ENCODE data around the gene CELA3A.
"Not testable (repeated sequence)": the region's sequence is repeated elsewhere in the genome, so short reads cannot be mapped to it uniquely, and the experiment has no call there.

Gene CELA3A

GRCh38 chr1:21961799-21962198 is 39.7 kb upstream of the CELA3A start:
- TF ChIP-seq, protein P1, sequence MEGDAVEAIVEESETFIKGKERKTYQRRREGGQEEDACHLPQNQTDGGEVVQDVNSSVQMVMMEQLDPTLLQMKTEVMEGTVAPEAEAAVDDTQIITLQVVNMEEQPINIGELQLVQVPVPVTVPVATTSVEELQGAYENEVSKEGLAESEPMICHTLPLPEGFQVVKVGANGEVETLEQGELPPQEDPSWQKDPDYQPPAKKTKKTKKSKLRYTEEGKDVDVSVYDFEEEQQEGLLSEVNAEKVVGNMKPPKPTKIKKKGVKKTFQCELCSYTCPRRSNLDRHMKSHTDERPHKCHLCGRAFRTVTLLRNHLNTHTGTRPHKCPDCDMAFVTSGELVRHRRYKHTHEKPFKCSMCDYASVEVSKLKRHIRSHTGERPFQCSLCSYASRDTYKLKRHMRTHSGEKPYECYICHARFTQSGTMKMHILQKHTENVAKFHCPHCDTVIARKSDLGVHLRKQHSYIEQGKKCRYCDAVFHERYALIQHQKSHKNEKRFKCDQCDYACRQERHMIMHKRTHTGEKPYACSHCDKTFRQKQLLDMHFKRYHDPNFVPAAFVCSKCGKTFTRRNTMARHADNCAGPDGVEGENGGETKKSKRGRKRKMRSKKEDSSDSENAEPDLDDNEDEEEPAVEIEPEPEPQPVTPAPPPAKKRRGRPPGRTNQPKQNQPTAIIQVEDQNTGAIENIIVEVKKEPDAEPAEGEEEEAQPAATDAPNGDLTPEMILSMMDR (conservative IDR thresholded peaks at IDR 0.05; ENCODE audit: low read length): no peak
- TF ChIP-seq EZH2phosphoT487 (IDR thresholded peaks at IDR 0.05; ENCODE audit: borderline replicate concordance): no peak
- Histone ChIP-seq H3K9ac (ENCODE audit: low read depth, low read length, poor library complexity, severe bottlenecking) (no peak overlapping the region), H2AFZ (ENCODE audit: low read length) (no peak overlapping the region), H3K79me2 (ENCODE audit: insufficient read depth, low read length) (no peaks in the 10 kb centered on the region), H3K9me3 (ENCODE audit: insufficient read depth, low read depth, low read length) (no peaks in the 10 kb centered on the region), H3K9me2 (replicated peaks; ENCODE audit: low read depth, low read length) (no peaks in the 10 kb centered on the region), H3K36me3 (ENCODE audit: insufficient read depth, low read length) (no peaks in the 10 kb centered on the region), H4K20me1 (ENCODE audit: insufficient read depth, low read length, poor library complexity, severe bottlenecking) (no peaks in the 10 kb centered on the region), H3K4me2 (ENCODE audit: low read depth, low read length, poor library complexity, severe bottlenecking) (no peak overlapping the region), H3F3A (ENCODE audit: low read depth) (no peaks in the 10 kb centered on the region), H3K4me1 (ENCODE audit: insufficient read depth, low read length, poor library complexity, severe bottlenecking) (no peaks in the 10 kb centered on the region), H3K27me3 (ENCODE audit: insufficient read depth, low read length, poor library complexity, severe bottlenecking) (no peaks in the 10 kb centered on the region), H3K4me3 (ENCODE audit: low read length, poor library complexity, severe bottlenecking) (no peak overlapping the region)

DNA sequence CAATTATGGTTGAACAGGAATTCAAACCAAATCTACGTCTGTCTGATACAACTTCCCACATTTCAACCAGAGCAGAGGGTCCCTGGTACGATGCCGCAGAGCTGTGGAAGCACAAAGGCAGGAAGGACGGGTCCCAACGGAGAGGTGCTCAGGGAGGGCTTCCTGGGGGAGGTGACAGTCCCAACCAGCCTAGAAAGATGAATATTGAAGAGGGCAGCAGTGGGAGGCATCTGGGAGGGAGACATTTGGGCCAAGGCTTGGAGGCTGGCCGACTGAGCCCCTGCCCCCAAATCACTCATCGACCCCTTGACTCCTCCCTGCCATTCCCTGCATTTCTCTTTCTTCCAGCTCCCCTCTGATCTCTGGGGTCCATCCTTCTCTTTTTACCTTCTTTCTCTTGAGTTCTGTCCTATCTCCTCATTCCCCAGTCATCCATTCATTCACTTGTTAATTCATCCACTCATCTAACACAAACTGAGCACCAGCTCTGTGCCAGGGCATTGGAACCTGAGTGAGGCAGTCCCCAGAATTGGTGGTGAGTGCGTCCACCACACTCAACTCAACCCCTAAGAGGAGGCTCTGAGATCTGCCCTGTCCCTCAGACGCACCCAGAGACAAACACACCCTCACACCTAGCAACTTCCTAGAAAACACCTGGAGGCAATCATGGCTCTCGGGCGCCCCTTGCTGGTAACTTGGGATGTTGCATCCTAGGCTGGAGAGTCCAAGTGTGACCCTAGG is 37.8 kb upstream of the CELA3A start:
- Histone ChIP-seq H4K20me1 (ENCODE audit: insufficient read depth, low read length, poor library complexity, severe bottlenecking) (no peaks in the 10 kb centered on the region), H3K79me2 (ENCODE audit: insufficient read depth, low read length) (no peaks in the 10 kb centered on the region), H2AFZ (ENCODE audit: low read length) (no peak overlapping the region), H3K9me2 (replicated peaks; ENCODE audit: low read depth, low read length) (no peaks in the 10 kb centered on the region), H3K9me3 (ENCODE audit: insufficient read depth, low read depth, low read length) (no peaks in the 10 kb centered on the region), H3K36me3 (ENCODE audit: insufficient read depth, low read length) (no peaks in the 10 kb centered on the region), H3K4me1 (ENCODE audit: insufficient read depth, low read length, poor library complexity, severe bottlenecking) (no peaks in the 10 kb centered on the region), H3K9ac (ENCODE audit: low read depth, low read length, poor library complexity, severe bottlenecking) (no peak overlapping the region), H3K4me3 (ENCODE audit: low read length, poor library complexity, severe bottlenecking) (no peak overlapping the region), H3K27me3 (ENCODE audit: insufficient read depth, low read length, poor library complexity, severe bottlenecking) (no peaks in the 10 kb centered on the region), H3F3A (ENCODE audit: low read depth) (no peaks in the 10 kb centered on the region), H3K4me2 (ENCODE audit: low read depth, low read length, poor library complexity, severe bottlenecking) (no peak overlapping the region)
- TF ChIP-seq, protein P1 (conservative IDR thresholded peaks at IDR 0.05; ENCODE audit: low read length): peak; percentile 87
- TF ChIP-seq EZH2phosphoT487 (IDR thresholded peaks at IDR 0.05; ENCODE audit: borderline replicate concordance): no peak

DNA sequence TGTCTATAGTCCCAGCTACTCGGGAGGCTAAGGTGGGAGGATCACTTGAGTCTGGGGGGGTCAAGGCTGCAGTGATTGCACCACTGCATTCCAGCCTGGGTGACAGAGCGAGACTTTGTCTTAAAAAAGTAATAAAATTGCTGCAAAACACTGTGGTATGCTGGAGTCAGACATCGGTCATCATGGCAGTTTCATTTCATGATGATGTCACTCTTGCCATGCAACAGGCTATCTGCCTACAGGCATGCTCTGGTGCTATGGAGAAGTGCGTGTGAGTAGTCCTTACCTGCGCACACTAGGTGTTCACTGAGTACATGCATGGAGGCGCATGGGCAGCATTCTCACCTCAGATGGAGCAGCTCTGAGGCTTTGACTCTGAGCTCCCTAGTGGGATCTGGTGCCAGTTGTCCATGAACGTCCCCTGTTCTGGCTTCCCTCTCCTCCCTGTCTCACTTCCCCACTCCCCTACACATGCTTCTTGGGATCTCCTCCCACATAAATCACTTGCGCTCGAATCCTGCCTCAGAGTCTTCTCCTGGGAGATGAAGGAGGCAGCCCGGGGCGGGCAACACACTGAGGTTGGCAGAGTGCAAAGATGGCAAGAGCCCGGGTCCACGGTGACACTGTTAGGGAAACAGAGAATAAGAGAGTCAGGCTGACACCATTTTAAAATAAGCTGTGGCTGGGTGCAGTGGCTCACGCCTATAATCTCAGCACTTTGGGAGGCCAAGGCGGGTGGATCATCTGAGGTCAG is 35.0 kb upstream of the CELA3A start:
- Histone ChIP-seq H4K20me1 (ENCODE audit: insufficient read depth, low read length, poor library complexity, severe bottlenecking) (no peaks in the 10 kb centered on the region), H3K79me2 (ENCODE audit: insufficient read depth, low read length) (no peaks in the 10 kb centered on the region), H3F3A (ENCODE audit: low read depth) (no peaks in the 10 kb centered on the region), H3K4me2 (ENCODE audit: low read depth, low read length, poor library complexity, severe bottlenecking) (no peak overlapping the region), H3K4me1 (ENCODE audit: insufficient read depth, low read length, poor library complexity, severe bottlenecking) (no peaks in the 10 kb centered on the region), H3K9ac (ENCODE audit: low read depth, low read length, poor library complexity, severe bottlenecking) (no peak overlapping the region), H3K4me3 (ENCODE audit: low read length, poor library complexity, severe bottlenecking) (no peak overlapping the region), H2AFZ (ENCODE audit: low read length) (no peak overlapping the region), H3K27me3 (ENCODE audit: insufficient read depth, low read length, poor library complexity, severe bottlenecking) (no peaks in the 10 kb centered on the region), H3K9me3 (ENCODE audit: insufficient read depth, low read depth, low read length) (no peaks in the 10 kb centered on the region), H3K9me2 (replicated peaks; ENCODE audit: low read depth, low read length) (no peaks in the 10 kb centered on the region), H3K36me3 (ENCODE audit: insufficient read depth, low read length) (no peaks in the 10 kb centered on the region)
- TF ChIP-seq EZH2phosphoT487 (IDR thresholded peaks at IDR 0.05; ENCODE audit: borderline replicate concordance): no peak
- TF ChIP-seq, protein P1 (conservative IDR thresholded peaks at IDR 0.05; ENCODE audit: low read length): no peak

- not testable (repeated sequence) for H3K9ac ChIP-seq (ENCODE audit: low read depth, low read length, poor library complexity, severe bottlenecking); H2AFZ ChIP-seq (ENCODE audit: low read length); H3K4me2 ChIP-seq (ENCODE audit: low read depth, low read length, poor library complexity, severe bottlenecking); H4K20me1 ChIP-seq (ENCODE audit: insufficient read depth, low read length, poor library complexity, severe bottlenecking); H3K4me3 ChIP-seq (ENCODE audit: low read length, poor library complexity, severe bottlenecking); H3F3A ChIP-seq (ENCODE audit: low read depth); H3K79me2 ChIP-seq (ENCODE audit: insufficient read depth, low read length); H3K4me1 ChIP-seq (ENCODE audit: insufficient read depth, low read length, poor library complexity, severe bottlenecking); H3K9me2 ChIP-seq (replicated peaks; ENCODE audit: low read depth, low read length); H3K9me3 ChIP-seq (ENCODE audit: insufficient read depth, low read depth, low read length); H3K27me3 ChIP-seq (ENCODE audit: insufficient read depth, low read length, poor library complexity, severe bottlenecking); H3K36me3 ChIP-seq (ENCODE audit: insufficient read depth, low read length)
Measured at GRCh38 chr1:21967216-21967615, 34.2 kb upstream of the CELA3A start.

DNA sequence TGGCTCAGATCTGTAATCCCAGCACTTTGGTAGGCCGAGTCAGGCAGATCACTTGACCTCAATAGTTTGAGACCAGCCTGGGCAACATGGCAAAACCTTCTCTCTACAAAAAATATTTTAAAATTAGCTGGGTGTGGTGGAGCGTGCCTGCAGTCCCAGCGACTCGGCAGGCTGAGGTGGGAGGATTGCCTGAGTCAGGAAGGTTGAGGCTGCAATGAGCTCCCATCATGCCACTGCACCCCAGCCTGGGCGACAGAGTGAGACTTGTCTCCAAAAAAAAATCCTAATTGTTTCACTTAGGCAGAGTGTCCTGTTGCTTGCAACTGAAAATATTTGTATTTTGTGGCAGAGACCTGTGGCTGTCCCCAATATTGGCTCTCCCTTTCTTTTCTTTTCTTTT is 32.4 kb upstream of the CELA3A start:
- H2AFZ ChIP-seq (ENCODE audit: low read length); H3K36me3 ChIP-seq (ENCODE audit: insufficient read depth, low read length); H3K9me2 ChIP-seq (replicated peaks; ENCODE audit: low read depth, low read length); H3K4me2 ChIP-seq (ENCODE audit: low read depth, low read length, poor library complexity, severe bottlenecking); H3K9ac ChIP-seq (ENCODE audit: low read depth, low read length, poor library complexity, severe bottlenecking); H3F3A ChIP-seq (ENCODE audit: low read depth); H3K79me2 ChIP-seq (ENCODE audit: insufficient read depth, low read length); H3K9me3 ChIP-seq (ENCODE audit: insufficient read depth, low read depth, low read length); H3K27me3 ChIP-seq (ENCODE audit: insufficient read depth, low read length, poor library complexity, severe bottlenecking); H3K4me1 ChIP-seq (ENCODE audit: insufficient read depth, low read length, poor library complexity, severe bottlenecking); H4K20me1 ChIP-seq (ENCODE audit: insufficient read depth, low read length, poor library complexity, severe bottlenecking); H3K4me3 ChIP-seq (ENCODE audit: low read length, poor library complexity, severe bottlenecking): not testable (repeated sequence)

All from Loucy (cell line).